HFF-Myc (cell line): ENCODE data around the gene DOCK1.

ENCODE experiments used
- DNase-seq: peaks from one replicate; pipeline ENCODE4 v3.0.0-alpha.2; 2011; ENCODE audit warnings: low read depth; ENCODE audit errors: extremely low read depth
- H3K4me3 ChIP-seq: replicated peaks from 2 replicates; pipeline ENCODE4 v1.5.1; 2011; ENCODE audit warnings: low read depth, mild to moderate bottlenecking, control low read depth, low read length
- TF ChIP-seq, protein P1 (sequence below): IDR thresholded peaks from 2 replicates; pipeline ENCODE4 v1.5.1; 2012; ENCODE audit warnings: mild to moderate bottlenecking, low read depth, low read length, control low read depth; ENCODE audit errors: missing control alignments

Gene DOCK1

DNA sequence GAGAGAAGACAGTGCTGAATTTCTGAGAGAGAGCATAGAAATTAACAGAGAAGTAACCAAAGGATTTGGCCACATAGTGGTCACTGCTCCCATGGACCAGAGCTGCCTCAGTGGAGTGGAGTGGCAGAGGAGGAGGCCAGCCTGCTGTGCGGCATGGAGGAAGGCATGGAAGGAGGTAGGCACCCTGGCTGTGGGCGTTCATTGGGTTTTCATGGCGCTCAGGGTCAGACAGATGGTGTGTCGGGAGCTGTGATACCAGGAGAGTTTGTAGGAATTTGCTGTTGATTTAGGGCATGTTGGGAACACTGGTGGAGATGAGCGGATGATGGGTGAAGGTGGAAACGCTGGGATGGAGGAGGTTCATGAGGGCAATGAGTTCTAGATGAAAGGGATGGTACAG, 370.0 kb downstream of the DOCK1 start:
- TF ChIP-seq, protein P1, sequence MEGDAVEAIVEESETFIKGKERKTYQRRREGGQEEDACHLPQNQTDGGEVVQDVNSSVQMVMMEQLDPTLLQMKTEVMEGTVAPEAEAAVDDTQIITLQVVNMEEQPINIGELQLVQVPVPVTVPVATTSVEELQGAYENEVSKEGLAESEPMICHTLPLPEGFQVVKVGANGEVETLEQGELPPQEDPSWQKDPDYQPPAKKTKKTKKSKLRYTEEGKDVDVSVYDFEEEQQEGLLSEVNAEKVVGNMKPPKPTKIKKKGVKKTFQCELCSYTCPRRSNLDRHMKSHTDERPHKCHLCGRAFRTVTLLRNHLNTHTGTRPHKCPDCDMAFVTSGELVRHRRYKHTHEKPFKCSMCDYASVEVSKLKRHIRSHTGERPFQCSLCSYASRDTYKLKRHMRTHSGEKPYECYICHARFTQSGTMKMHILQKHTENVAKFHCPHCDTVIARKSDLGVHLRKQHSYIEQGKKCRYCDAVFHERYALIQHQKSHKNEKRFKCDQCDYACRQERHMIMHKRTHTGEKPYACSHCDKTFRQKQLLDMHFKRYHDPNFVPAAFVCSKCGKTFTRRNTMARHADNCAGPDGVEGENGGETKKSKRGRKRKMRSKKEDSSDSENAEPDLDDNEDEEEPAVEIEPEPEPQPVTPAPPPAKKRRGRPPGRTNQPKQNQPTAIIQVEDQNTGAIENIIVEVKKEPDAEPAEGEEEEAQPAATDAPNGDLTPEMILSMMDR = no peak
- no peak overlapping the region for H3K4me3 ChIP-seq
- DNase-seq = no peak

DNA sequence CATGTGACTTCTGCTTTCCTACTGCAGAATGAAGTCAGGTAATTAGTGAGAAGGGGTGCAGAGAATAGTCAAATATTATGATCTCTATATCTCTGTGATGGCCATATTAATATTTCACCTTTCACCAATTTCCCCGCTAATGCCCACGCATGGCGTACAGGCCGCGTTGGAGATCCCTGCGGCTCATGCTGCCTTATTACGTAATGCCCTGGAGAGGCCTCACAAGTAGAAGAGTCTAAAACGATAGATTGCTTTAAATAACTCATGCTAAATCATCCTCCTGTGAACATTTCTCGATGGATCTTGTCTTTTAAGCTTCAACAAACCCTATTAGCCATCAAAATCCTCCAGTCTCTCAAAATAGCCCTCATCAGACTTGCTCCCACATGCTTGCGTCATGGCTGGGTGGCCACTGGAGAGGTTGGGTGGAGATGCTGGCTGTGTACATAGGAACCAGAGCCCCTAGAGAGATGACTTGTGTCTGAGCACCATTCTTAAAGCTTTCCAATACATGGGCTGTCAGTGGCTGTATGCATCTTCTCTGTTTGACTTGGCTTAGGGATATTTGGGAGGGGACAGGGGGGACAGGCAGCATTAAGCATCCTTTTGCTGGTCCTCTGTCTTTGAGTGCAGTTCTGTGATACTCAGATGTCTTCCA, 370.7 kb downstream of the DOCK1 start:
- DNase-seq = no peak
- TF ChIP-seq, protein P1 = no peak
- H3K4me3 ChIP-seq = no peak overlapping the region

DNA sequence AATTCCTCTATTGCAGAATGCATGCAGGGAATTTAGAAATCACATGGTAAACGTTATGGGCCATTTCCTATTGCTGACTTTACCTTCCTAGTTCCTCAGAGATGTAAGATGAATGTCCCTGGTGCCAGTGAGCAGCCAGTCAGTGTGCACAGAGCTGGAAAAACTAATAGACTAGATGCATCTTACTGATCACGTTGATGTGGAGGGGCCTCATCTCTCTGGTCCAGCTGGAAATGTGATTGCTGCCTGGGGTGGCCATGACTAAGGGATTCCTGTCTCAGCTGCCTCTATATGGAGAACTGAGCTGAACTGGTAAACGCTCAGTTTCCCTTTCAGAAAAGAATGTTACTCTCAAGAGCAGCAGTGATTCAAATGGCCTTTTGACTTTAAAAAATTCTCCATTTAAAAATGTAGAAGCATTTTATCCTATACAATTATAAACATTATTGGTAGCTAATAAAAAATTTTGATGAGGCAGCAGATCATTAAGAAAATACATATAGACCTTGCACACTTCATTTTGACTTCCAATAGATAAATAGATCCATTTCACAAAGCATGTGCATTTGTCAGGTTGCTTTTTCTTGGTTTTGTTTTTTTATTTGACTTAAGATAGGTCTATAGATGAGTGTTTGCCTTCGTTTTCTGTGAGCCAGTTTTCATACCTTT, 371.7 kb downstream of the DOCK1 start:
- no peak for DNase-seq
- TF ChIP-seq, protein P1 = no peak
- H3K4me3 ChIP-seq = no peak overlapping the region

DNA sequence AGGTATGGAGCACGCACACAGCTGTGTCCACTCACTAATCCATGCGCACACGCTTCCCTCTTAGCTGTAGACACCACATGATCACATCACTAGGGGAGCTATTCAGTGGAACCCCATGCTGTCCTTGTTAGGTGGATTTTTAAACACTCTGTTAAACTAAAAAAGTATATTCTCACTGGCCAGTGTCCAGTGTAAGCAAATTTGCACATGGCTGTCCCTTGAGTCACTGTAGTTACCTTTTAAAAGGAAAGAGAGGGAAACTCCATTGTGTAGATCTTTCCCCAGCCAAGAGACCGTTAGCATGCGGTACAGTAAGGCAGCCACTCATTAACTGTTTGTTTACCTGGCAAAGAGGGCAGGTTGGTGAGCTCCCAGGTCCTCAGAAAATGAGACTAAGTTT, 372.8 kb downstream of the DOCK1 start:
- TF ChIP-seq, protein P1 = no peak
- H3K4me3 ChIP-seq = no peak overlapping the region
- no peak for DNase-seq

DNA sequence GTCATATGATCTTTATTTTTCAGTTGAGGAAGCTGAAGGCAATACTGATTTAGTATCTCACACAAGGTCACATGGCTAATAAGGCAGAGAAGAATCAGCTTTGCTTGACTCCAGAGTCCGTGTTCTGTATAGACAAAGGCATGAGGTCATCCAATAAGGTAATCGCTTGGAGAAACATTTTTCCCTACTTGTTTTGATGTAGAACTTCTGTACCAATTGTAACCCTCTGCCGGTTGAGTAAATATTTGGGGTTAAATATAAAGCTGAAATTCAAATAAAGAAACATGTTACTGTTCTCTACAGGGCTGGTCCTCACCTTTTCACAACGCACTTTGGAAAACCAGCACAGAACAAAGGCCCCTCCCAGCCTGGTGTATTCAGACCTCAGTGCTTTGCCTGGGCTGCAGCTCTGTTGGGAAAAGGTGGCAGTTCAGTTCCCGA, 374.1 kb downstream of the DOCK1 start:
- TF ChIP-seq, protein P1 = no peak
- DNase-seq = no peak
- H3K4me3 ChIP-seq = no peak overlapping the region

DNA sequence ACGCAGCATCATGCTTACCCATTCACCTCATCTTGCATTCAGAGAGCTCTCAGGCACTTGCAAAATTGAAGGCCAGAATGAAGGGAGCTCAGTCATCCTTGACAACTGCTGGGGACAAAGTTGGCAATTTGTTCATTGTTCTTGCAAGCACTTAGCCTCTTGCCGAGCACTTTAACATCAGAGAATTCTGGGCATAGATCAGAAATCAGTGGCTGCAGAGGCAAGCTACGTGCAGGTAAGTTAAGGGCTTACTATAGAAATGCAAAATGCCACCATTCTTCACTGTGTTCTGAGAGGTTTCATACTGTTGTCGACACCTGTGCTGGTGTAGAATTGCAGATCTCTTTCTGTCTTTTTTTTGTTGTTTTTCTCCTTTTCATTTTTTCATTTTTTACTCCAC, 375.2 kb downstream of the DOCK1 start:
- no peak overlapping the region for H3K4me3 ChIP-seq
- DNase-seq = no peak
- TF ChIP-seq, protein P1 = no peak
